Measurements from ENCODE around the gene IPO5.

DNA sequence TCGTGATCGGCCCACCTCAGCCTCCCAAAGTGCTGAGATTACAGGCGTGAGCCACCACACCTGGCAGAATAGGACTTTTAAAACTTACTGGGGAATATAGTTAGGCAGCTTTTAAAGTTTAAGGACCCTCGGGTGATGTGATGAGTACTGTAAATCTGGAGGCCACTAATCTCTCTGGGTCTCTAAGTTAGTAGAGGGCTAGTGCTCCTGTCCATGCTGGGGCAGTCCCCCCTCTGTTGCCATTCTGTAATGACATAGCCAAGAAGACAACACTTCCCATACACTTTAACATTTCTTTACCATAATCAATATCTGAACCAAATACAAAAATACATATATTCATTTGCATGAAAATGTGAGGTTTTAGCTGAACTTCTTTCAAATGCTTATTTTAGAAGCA, 65.7 kb downstream of the IPO5 start:
- TF ChIP-seq CTCF (conservative IDR thresholded peaks at IDR 0.05; ENCODE audit: low read depth, low read length) (no peak), EZH2 (IDR thresholded peaks at IDR 0.05; ENCODE audit: low read length, unreplicated experiment) (no peak)
